WTC11 (cell line): ENCODE data around the gene INMT.

Source experiments
- ATF6 ChIP-seq: sonication (generic); formaldehyde crosslinking; IDR thresholded peaks from 2 replicates; pipeline ENCODE4 v1.8.1; 2023; ENCODE audit warnings: mild to moderate bottlenecking, missing genetic modification reagents
- CTCF ChIP-seq: fragments of 200-600 bp; IDR thresholded peaks from 2 replicates; pipeline ENCODE4 v1.8.0; 2022; ENCODE audit warnings: antibody characterized with exemption
- E2F1 ChIP-seq: sonication (generic); formaldehyde crosslinking; IDR thresholded peaks from 2 replicates; pipeline ENCODE4 v1.8.0; 2022; ENCODE audit warnings: mild to moderate bottlenecking, missing genetic modification reagents
- JUN ChIP-seq: sonication (generic); formaldehyde crosslinking; IDR thresholded peaks from 2 replicates; pipeline ENCODE4 v1.8.0; 2023; ENCODE audit warnings: mild to moderate bottlenecking, missing genetic modification reagents
- MAX ChIP-seq: sonication (generic); formaldehyde crosslinking; IDR thresholded peaks from 2 replicates; pipeline ENCODE4 v1.8.0; 2022; ENCODE audit warnings: mild to moderate bottlenecking, missing genetic modification reagents
- MLX ChIP-seq: sonication (generic); formaldehyde crosslinking; IDR thresholded peaks from 2 replicates; pipeline ENCODE4 v1.8.1; 2023; ENCODE audit warnings: mild to moderate bottlenecking, missing genetic modification reagents, moderate library complexity
- NFE2L1 ChIP-seq: sonication (generic); formaldehyde crosslinking; IDR thresholded peaks from 2 replicates; pipeline ENCODE4 v1.8.1; 2023; ENCODE audit warnings: missing genetic modification reagents
- TEAD1 ChIP-seq: sonication (generic); formaldehyde crosslinking; IDR thresholded peaks from 2 replicates; pipeline ENCODE4 v1.8.0; 2022; ENCODE audit warnings: mild to moderate bottlenecking, missing genetic modification reagents
- USF1 ChIP-seq: sonication (generic); formaldehyde crosslinking; IDR thresholded peaks from 2 replicates; pipeline ENCODE4 v1.8.0; 2022; ENCODE audit warnings: mild to moderate bottlenecking, missing genetic modification reagents
- ZMAT4 ChIP-seq: fragments of 250-450 bp; sonication (Bioruptor Pico); IDR thresholded peaks from 2 replicates; pipeline ENCODE4 v1.9.0; 2021; ENCODE audit warnings: mild to moderate bottlenecking
- ZNF512 ChIP-seq: sonication (generic); formaldehyde crosslinking; IDR thresholded peaks from 2 replicates; pipeline ENCODE4 v1.8.1; 2022; ENCODE audit warnings: missing genetic modification reagents, borderline replicate concordance

- TF ChIP-seq CTCF (no peak), USF1 (no peak), JUN (CRISPR knock-in tag) (no peak), E2F1 (CRISPR knock-in tag) (no peak), TEAD1 (CRISPR knock-in tag) (no peak), MLX (CRISPR knock-in tag) (no peak), ZMAT4 (CRISPR knock-in tag) (no peak), ATF6 (no peak), ZNF512 (CRISPR knock-in tag) (no peak), MAX (CRISPR knock-in tag) (no peak), NFE2L1 (CRISPR knock-in tag) (no peak)
Observed at GRCh38 chr7:30796105-30796869, 44.4 kb downstream of the INMT start.
